RCC 7860 (cell line): ENCODE data around the gene FIBCD1.
A peak's percentile ranks its signal among the peaks of the same experiment; 100 is the strongest.

Experiments
- DNase-seq: peaks from one replicate; pipeline ENCODE4 v3.0.0-alpha.2; 2015; ENCODE audit warnings: low spot score
- FAIRE-seq: peaks from 2 replicates; lab custom pipeline; 2012; peaks lifted over from hg19 to GRCh38; lab: Jason Lieb, UNC

The FIBCD1 gene

DNA sequence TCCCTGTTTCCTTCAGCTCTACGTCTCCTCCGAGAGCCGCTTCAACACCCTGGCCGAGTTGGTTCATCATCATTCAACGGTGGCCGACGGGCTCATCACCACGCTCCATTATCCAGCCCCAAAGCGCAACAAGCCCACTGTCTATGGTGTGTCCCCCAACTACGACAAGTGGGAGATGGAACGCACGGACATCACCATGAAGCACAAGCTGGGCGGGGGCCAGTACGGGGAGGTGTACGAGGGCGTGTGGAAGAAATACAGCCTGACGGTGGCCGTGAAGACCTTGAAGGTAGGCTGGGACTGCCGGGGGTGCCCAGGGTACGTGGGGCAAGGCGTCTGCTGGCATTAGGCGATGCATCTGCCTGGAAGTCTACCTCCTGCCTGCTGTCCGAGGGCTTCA, 76.3 kb downstream of the FIBCD1 start:
- no peak for DNase-seq
- no peak for FAIRE-seq

DNA sequence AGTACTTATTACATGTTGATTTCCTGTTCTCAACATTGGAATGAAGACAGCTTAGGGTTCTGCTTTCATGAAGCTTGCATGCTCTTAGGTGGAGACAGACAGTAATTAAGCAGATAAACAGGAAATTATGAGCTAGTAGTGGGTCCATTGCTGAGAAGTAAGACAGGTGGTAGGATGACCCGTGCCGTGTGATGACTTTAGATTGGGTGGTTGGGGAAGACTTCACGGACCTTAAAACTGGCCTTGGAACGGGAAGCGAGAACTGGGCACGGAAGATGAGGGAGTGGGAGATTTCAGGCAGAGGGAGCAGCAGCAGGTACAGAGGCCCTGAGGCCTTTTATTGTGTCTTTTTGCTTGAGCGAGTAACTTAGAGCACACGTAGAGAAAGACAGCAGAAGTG, 76.8 kb downstream of the FIBCD1 start:
- no peak for FAIRE-seq
- DNase-seq: no peak

DNA sequence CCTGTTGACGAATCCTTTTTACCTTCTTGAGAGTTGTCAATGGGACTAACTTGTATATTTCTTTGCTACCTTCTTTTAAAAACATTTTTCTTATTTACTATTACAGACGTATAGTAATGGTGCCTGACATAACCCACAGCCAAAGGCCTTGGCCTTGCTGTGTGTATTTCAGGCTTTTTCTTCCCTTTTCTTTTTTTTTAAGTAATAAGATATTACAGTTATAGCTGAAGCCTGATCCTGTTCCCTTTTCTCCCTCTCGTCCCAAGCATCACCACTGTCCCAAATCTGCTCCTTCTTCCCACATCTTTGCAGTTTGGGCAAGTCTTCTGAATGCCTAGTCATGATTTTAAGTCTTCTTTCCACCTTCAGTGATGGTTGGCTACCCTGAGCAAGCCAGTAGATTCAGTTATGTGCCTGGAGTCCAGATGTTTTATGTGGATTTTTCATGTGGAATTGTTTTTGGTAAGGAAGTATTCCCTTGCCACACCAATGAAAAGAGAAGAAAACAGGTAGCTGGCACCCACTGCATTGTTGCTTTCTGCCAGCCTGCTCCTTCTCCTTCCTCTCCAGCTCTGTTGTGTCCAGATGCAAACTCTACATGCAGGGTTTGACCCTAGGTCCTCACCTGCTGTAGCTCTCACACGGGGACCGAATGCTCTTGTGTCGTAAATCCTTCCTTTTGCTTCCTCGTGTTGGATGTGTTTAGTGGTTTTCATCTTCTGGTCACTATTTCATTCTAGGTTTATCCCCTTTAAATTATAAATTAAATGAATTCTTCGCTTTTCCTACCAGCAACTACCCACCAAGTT, 77.5 kb downstream of the FIBCD1 start:
- no peak for FAIRE-seq
- DNase-seq: no peak

DNA sequence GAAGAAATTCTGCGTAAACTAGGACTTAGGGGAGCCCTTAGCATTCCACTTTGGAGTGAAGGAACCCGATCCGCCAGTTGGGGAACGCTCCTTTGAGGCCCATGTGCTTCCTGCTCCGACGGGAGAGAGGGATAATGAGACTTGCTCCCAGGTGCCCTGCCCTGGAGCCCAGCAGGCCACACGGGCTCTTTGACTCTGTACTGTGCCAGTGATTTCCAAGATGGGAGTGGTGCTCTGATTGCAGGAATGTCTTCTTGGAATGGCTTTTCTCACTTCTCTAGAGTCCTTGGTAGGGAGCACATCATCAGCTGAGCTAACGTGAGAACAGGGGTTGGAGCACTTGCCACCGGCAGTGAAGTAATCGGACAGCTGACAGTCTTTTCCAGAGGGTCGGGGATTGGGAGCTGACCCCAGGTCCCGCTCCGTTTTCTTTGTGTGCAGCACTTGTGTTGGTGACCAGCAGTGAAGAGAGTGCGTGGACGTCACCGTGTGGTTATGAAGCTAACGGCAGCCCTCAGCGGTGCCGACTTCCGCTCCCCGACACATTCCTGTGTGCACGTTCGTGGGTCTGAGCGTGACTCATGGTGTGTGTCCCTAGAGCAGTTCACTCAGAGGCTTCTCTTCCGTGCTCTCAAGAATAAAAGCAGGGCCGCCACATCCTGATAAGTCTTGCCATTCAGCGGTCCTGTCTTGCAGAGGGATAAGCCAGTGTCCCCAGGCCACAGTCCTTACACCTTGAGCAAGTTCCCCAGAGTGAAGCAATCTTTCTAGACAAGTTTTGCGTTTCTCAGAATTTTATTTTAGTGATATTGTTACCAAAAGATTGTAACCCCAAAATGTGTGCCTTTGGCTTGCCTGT, 78.4 kb downstream of the FIBCD1 start:
- DNase-seq: peak; percentile 98
- peak; percentile 88 for FAIRE-seq

DNA sequence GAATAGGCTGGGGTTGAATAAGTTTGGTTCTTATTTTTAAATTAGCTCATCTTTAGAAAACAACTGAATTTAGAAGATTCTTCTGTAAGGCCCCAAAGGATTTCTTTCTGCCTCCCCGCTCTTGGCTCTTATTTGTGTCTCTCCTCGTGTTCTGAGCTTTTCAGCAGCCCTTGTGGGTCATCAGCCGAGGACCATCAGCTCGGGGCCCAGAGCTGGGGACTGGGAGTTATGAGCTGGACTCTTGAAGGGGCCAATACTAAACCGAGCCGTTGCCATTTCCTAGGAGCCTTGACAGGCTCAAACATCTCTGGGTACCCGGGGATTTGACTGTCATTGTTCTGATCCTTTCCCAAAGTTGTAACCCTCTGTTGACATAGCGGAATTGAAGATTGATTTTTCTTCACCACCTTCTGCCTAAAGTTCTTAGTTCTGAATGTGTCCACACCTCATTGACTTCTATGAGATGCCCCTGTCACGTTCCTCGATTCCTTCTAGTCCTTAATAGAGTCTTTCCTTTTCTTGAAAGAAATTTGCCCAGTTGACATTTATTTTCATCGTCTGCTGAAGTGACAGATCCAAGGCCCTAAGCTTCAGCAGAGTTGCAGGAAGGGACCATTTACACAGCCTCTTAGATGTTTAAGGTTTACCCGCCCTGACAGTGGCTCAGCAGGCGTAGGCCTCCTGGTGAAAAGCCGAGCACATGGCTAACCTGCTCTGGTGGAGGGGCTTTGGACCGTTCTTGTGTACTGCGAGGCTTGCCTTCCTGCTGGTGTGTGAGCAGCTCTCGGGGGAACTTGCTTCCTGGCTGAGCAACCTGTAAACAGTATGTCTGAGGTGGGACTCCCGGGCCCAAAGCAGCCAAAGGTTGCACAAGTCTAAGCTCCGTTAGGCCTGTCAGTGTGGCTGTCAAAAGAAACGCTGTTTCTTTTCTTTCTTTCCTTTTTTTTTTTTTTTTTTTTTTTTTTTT, 80.0 kb downstream of the FIBCD1 start:
- no peak for FAIRE-seq
- no peak for DNase-seq

DNA sequence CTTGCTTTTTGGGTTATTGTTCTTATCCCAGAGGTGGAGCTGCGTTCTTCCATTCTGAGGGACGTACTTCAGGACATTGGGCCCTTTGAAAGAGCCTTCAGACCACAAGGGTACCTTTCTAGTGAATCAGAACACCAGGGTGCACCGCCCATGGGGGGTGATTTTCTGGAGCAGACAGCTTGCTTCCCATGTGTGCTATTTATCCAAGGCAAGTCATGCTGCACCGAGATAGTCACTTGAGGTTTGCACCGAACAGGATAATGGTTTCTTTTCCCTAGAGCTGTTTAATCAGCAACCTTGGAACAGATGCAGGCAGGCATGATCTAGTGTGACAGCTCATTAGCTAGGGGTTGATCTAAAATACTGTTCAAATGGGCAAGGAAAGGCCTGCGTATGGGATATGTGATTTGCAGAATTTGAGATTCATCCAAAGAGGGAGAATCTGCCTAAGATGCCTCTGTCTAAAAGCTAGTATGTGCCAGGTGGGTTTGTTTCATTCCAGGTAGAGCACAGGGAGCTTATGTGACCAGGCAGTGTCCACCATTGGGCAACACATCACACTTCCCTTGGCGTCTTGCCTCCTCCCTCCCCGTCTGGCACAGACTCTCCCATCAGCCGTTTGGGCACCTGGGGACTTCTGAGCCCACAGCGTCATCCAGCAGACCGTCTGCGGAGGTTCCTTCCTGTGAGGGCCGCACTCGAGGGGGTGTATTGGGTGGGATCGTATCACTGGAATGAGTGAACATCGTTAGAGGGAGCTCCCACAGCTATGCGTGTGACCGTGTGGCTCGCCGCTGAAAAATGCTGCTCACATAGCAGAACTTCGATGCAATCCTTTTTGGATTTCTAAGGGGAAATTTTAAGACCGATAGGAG, 80.9 kb downstream of the FIBCD1 start:
- DNase-seq (peak; percentile 92), FAIRE-seq (peak; percentile 91)

DNA sequence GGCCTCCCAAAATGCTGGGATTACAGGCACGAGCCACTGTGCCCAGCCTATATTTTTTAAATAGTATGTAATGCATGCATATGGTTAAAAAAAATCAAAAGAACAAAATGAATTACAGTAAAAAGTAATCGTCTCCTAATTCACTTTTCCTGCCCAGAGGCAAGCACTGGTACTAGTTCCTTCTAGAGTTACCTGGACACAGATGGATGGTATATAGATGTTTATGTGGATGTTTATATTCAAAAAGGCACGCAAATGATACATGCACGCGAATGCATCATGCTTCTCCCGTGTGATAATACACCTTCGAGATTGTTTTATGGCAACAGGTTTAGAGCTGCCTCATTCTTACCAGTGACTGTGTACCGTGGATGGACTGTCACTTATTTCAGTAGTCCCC, 82.6 kb downstream of the FIBCD1 start:
- FAIRE-seq: no peak
- no peak for DNase-seq

DNA sequence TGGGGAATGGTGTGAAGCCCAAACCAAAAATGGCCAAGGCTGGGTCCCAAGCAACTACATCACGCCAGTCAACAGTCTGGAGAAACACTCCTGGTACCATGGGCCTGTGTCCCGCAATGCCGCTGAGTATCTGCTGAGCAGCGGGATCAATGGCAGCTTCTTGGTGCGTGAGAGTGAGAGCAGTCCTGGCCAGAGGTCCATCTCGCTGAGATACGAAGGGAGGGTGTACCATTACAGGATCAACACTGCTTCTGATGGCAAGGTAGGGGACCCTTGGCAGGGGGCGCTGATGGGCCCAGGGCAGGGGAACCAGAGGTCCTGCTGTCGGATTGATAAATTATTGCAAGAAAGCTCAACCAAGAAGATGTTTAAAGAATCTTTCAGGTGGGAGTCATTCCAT, 84.2 kb downstream of the FIBCD1 start:
- no peak for FAIRE-seq
- DNase-seq: no peak

DNA sequence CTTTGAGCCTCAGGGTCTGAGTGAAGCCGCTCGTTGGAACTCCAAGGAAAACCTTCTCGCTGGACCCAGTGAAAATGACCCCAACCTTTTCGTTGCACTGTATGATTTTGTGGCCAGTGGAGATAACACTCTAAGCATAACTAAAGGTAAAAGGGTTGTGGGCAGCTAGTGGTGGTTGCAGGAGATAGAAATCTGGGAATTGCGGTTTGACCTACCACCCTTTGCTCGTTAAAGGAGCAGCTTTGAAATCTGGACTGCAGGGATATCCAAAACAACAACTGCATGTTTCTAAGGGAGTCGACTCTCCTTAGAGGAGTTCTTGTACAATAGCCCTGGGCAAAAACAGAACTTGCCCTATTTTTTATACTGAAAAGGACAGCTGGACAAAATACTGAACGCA, 85.0 kb downstream of the FIBCD1 start:
- peak; percentile 9 for DNase-seq
- FAIRE-seq: no peak

DNA sequence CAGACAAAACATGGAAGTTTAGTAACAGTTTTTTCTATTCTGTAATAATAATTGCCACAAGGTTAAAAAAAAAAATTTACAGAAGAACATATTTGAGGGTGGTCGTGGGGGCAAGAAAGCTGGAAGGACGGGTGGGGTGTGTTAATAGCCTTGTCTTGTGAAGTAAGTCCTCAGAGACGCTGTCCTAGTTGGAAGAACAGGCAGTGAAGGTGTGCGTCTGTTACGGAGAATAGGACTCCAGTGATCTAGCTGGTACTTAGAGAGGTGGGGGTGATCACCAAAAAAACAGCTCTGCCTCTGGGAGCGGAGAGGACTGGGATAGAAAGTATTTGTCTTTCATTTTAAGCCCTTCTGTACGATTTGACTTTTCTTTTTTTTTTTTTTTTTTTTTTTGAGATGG, 86.2 kb downstream of the FIBCD1 start:
- no peak for FAIRE-seq
- no peak for DNase-seq
